HUDEP-2 (cell line): Measurements from ENCODE around the gene SLC22A7.
"Not testable (repeated sequence)": the region's sequence is repeated elsewhere in the genome, so short reads cannot be mapped to it uniquely, and the experiment has no call there.

Source experiments
- DNase-seq, 76 experiments: peaks; one replicate each; lab custom pipeline; 2025; ENCODE audit not compliant: unreplicated experiment in 76 of 76; lab: John Stamatoyannopoulos, UW

The SLC22A7 gene

DNA sequence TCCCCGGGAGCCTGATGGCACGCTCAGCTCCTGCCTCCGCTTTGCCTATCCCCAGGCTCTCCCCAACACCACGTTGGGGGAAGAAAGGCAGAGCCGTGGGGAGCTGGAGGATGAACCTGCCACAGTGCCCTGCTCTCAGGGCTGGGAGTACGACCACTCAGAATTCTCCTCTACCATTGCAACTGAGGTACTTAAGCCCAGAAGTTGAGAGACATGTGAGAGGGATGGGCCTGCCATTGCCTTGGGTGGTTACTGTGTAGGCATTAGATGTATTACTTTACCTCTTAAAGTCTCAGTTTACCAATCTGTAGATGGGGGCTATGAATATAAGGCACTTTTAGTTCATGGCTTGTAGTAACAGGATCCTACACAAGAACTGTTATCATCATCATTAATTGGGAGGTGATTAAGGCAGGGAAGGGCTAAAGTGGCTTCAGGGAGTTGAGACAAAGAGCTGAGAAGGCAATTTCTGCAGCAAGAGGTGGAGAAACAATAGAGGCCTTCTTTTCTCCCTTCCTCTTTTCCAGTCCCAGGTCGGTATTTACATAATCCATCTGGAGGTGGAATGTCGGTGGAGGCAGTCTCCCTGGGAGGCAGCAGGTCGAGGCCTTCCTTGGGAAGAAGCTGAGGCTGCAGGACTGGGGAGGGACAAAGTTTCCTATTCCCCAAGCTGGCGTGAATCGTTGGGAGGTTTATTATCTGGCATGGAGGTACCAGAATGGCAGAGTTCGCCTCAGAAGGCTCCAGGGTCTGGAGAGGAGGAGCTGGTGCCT is 691 bp downstream of the SLC22A7 start:
- DNase-seq: no peak

DNA sequence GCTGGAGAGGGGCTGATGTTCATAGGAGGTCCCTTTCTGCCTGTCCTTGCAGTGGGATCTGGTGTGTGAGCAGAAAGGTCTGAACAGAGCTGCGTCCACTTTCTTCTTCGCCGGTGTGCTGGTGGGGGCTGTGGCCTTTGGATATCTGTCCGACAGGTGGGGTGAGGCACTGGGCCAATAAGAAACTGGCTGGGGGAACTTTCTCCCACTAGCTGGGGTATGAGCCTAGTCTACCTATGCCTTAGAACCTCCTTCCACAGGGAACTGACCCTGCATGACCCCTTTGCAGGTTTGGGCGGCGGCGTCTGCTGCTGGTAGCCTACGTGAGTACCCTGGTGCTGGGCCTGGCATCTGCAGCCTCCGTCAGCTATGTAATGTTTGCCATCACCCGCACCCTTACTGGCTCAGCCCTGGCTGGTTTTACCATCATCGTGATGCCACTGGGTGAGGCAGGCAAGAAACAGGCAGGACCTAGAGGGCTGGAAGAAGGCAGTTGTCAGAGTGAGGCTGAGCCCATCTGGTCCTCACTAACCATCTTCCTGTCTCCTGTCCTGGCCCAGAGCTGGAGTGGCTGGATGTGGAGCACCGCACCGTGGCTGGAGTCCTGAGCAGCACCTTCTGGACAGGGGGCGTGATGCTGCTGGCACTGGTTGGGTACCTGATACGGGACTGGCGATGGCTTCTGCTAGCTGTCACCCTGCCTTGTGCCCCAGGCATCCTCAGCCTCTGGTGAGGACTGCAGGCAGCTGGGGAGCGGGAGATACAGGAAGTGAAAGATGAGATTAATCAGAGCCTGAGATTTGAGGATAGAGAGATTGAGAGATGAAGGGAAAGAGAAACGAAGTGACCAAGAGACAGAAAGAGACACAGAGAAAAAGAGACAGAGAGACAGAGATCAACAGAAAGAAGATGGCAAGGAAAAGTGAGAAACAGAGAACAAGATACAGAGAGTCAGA is 1.6 kb downstream of the SLC22A7 start:
- DNase-seq: no peak

DNA sequence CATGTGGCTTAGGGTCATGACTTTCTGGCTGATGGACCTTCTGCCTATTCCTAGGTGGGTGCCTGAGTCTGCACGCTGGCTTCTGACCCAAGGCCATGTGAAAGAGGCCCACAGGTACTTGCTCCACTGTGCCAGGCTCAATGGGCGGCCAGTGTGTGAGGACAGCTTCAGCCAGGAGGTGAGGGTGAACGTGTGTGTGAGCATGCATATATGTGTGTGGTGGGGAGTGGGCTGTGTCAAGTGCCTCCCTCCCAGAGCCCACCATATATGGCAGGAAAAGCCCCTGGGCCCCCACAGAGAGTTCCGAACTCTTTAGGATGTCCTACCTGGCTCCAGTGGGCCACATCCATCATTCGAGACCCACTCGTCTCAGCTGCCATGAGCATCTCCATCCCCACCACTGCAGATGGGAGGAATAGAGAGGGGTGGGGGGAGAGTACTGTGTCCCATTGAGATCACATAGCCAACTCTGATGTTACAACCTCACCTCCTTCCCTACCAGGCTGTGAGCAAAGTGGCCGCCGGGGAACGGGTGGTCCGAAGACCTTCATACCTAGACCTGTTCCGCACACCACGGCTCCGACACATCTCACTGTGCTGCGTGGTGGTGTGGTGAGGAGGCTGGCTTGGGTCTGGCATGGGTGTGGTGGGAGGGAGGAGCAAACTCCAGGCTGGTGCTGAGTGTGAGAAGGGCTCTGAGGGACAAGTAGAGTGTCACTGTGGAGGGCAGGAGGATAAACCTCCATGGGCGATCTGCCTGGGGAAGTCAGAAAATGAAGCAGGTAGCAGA is 3.2 kb downstream of the SLC22A7 start:
- no peak for DNase-seq

DNA sequence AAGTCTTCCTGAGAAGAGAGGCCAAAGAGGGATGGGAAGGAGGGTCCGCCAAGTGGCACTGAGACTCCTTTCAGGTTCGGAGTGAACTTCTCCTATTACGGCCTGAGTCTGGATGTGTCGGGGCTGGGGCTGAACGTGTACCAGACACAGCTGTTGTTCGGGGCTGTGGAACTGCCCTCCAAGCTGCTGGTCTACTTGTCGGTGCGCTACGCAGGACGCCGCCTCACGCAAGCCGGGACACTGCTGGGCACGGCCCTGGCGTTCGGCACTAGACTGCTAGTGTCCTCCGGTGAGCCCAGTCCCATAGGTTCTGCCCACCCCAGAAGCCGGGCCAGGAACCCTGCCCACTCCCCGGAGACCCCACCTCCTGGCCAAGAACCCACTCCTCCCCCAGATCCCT is 4.1 kb downstream of the SLC22A7 start:
- no peak for DNase-seq

DNA sequence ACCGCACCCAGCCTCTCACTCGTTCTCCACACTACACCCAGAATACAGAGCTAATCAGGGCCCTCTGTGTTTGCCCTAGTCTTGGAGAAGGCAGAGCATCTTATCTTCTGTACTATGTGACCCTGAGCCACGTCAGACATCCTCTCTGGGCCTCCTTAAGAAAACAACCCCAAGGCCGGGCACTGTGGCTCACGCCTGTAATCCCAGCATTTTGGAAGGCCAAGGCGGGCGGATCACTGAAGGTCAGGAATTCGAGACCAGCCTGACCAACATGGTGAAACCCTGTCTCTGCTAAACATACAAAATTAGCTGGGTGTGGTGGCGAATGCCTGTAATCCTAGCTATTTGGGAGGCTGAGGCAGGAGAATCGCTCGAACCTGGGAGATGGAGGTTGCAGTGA is 4.9 kb downstream of the SLC22A7 start:
- not testable (repeated sequence) for DNase-seq

DNA sequence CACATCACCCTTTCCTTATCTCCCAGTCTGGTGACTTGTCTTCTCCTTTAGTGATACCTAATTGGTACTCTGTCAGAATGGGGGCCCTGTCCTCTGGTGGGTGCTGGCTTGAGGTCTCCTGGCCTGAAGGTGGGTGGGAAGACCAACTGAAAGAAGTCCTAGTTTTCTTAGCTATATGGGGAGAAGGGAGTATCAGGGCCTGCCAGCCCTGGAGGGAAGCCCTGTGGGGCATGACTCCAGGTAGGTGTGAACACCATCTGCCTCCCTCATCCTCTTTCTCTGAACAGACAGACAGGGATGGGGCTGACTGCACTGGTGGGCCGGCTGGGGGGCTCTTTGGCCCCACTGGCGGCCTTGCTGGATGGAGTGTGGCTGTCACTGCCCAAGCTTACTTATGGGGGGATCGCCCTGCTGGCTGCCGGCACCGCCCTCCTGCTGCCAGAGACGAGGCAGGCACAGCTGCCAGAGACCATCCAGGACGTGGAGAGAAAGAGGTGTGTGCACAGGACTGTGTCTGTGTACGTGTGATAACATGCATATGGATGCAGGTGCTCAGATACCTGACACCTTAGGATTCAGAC is 5.8 kb downstream of the SLC22A7 start:
- DNase-seq: no peak

DNA sequence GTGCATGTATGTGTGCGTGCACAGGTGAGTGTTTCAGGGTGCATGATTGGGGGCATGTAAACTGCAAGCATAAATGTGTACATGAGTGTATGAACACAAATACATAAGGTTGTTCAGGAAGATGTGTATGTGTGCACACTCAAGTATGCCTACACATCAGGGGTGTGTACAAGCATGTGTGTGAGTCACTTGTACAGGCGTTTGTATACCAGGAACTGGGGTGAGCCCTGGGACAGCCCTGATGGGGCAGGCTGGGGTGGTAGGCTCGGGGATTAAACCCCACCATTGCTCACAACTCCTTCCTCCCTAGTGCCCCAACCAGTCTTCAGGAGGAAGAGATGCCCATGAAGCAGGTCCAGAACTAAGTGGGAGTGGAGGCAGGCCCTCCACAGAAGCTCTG is 6.3 kb downstream of the SLC22A7 start:
- DNase-seq: no peak

DNA sequence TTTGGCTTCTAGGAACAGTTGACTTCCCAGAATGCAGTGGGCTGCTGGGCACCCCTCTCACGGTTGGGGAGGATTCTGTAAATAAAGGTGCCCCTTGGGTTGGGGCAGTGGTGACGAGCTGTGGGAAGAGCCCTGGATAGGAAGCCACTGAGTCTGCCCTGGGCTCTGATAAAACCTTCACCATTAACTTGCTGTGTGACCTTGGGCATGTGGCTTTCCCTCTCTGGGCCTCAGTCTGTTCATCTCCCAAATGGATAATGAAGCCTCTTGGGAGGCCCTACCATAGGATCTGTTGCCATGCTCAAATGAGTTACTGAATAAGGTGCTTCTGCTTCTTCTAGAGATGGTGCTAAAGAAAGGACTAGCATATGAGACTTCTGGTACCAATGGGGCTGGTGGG is 6.8 kb downstream of the SLC22A7 start:
- DNase-seq: no peak

DNA sequence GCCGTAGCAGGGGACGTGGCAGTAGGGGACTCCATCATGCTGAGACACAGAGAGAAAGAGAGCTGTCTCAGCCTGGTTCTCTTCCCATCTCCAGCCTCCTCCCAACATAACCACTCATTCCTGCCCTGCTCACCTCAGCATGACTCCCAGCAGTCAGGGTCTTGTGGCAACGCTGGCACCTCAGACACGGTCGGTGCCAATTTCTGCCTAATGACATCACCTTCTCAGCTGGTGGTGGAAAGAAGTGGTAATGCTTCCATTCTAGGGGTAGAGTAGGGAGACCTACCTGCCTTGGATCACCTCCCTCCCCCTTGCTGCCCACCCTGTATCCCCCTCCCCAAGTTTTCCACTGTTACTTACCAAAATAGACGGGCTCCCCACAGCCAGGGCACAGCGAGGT is 8.0 kb downstream of the SLC22A7 start:
- DNase-seq: no peak

DNA sequence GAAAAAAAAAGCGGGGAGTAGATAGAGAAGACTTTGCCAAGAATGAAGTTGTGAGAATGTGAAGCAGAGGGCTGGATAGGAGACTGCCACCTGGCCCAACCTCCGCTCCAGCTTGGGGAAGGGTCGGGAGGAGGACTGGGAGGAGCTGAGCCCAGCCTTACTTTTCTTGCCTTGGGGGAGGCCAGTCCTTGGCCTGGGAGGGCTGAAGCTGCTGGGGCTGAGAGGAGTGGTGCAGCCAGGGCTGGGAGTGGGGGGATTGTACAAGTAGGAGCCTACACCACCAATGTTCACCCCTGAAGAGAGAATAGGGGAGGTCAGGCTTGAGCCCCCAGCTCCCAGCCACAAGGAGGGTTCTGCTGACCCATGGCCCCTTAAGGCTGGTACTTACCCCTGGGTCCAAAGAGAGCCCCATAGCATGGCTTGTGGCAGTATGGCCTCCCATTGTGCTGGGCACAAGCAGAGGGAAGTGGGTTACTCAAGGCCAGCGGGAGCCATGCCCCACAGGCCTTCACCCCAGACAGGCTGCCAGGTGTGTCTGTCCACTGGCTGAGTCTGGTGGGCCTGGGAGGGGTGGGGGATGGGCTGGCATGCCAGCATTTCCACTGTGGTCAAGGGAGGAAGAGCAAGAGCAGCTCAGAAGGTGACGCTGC is 9.5 kb downstream of the SLC22A7 start:
- DNase-seq: no peak

DNA sequence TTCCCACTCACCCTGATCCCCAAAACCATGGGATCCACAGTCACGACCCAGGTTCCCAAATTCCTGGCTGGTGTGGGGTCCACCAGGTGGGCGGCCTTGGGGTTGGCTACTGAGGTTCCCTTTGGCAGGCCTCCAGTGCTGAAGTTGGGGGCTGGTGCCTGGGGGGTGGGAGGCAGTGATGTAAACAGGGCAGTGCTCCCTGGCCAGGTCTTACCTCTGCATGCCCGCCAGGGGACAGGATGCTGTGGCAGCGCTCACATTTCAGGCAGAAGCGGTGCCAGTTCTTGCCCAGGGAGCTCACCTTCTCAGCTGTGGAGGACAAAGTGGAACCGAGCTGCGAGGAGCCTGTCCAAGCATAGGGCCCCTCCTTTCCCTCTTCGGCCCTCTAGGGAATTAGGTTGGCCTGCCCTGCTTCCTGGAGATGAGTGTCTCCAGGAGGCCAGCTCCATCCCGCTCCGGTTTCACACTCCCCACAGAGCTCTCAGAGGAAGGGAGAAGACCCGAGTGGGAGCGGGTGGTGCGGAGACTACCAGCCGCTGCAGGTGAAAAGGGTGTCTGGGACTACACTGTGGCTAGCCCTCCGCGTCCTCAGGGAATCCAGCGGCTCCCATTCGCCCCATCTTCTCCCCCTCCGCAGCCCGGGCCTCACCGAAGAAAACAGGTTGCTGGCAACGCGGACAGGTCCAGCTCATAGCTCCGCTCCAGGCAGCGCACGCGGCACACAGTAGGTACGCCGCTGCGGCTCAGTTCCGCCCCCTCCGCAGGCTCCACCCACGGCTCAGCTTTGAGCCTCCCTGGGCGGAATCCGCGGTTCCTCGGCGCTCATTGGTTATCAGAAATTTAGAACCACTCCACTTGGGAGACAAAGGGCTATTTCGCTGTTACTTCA is 10.3 kb downstream of the SLC22A7 start, which contains the start of gene CRIP3:
Gene CRIP3, minus strand, starts transcription at position 726 of the 889 bp plus-strand sequence. Its CDS starts 34 bp downstream, at position 692.
- peak in 33 of 76 experiments; percentile 15 to 61 (median 33) for DNase-seq

DNA sequence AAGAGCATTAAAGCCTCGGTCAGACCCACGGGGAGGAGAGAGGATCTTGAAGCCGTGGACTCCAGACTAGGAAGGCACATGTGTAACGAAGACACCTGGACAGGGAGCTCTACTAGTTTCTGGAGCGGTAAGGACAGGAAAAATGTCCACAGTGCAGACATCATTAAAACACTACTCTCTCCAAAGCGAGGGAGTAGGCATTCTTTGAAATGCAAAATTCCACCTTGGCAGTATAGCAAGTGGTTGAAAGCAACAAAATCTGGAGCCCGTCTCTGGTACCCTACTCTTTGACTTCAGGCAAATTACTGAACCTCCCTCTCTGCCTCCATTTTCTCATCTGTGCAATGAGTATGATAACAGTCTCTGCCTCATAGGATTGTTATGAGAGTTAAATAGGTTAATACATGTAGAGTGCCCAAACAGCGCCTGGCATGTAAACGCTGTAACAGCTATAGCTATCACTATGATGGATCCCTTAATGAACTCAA is 11.0 kb downstream of the SLC22A7 start:
- DNase-seq: no peak

DNA sequence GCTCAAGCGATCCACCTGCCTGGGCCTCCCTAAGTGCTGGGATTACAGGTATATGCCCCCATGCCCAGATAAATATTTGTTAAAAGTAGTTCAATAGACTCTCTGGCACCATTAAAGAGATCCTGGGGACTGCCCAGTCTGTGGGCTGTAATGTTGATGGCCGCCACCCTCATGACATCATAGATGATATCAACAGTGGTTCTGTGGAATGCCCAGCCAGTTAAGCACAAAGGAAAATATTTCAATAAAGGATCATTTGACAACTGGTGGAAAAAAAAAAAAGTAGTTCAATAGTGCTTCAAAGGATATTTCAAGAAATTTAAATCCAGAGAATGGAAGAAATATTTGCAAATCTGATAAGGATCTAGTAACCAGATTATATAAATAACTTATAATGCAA is 12.1 kb downstream of the SLC22A7 start:
- no peak for DNase-seq

DNA sequence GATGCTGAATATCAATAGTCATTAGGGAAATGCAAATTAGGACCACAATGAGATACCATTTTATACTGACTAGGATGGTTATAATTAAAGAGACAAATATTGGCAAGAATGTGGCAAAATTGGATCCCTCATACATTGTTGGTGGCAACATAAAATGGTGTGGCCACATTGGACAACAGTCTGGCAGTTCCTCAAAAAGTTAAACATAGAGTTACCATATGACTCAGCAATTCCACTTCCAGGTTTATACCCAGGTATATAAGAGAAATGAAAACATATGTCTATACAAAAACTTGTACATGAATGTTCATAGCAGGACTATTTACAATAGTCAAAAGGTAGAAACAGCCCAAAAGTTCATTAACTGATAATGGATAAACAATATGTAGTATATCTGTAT is 12.6 kb downstream of the SLC22A7 start:
- peak in 1 of 76 experiments; percentile 17 for DNase-seq

DNA sequence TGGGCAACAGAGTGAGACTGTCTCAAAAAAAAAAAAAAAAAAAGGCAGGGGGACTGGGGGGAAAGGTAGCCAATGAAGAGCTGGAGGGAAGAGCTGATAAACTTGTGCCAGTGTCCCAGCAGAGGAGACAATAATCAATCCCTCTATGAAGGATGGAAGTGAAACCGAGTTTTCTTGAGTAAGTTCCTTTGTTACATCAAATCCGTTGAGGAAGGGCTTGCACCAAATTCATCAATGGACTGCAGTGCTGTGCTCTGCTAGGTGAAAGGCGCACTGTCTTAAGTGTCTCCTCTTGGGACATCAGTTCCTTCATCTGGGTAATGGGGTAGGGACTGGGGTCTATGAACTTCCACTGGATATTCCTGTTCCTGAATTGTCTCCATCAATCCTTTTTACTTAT is 13.6 kb downstream of the SLC22A7 start:
- DNase-seq: no peak

DNA sequence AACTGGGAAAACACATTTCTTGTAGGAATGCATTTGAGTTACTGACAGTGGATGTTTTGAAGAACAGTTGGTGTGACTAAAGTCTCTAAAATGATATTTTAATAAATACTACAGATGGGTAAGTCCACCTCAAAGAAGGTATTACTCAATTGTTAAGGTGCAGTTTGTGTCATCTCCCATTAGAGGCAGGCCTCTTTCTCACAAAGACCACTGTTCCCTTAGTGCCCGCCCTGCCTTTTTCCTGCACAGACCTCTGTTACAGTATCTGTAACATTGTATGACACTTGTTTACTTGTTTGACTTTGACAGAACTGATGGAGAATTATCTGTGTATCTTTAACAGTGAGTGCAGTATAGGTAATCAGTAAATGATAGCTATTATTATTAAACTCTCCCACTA is 15.8 kb downstream of the SLC22A7 start:
- no peak for DNase-seq

DNA sequence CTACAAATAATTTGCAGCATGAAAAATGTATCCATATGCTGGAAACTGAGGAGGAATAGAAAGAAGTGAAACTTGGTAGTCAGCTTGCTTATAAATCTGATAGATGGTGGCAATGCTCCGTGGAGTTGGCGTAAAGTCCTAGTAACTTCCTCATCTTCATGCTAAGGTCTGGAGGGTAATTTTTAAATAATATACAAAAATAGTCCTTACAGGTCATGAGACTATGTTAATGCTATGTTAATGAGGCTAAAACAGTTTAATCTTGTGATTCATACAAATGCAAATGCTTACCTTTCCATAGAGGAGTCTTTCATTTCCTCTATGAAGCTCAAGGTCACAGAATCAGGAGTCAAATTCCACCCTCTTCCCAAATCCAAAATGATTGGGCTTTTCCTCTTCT is 20.0 kb downstream of the SLC22A7 start:
- DNase-seq: no peak

DNA sequence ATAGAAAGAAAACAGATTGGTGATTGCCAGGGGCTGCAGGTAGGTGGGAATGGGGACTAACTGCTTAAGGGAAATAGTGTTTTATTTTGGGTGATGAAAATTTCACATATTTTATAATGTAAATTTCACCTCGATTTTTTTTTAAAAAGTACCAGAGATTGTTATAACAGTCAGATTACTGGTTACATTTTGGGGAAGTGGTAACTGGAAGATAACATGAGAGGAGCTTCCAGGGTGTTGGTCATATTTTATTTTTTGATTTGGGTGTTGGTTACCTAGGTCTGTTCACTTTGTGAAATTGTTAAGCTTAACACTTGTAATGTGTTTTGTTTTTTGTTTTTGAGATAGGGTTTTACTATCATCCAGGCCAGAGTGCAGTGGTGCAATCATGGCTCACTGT is 27.8 kb downstream of the SLC22A7 start:
- no peak for DNase-seq

DNA sequence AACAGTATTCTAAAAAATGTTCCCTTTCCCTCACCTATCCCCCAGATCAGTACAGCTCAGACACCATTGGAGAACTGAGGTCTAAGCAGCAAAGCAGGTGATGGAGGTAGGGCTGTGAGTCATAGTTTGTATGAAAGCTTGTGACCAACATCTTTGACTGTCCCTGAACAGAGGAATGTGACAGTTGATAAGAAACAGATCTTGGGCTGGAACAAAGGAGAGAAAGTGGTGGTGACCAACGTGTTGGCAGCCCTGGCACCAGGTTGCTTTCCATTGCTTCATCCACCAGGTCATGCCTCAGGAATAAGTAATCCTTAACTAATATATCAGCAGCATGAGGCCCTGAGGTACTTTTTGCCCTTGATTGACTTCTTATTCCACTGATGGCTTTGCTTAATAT is 30.5 kb downstream of the SLC22A7 start:
- peak in 2 of 76 experiments; percentile 19 to 23 for DNase-seq
